NCI-H748 (cell line): ENCODE data around the gene STAC.
"Not testable (repeated sequence)": the region's sequence is repeated elsewhere in the genome, so short reads cannot be mapped to it uniquely, and the experiment has no call there.

Experiments
- DNase-seq: peaks from one replicate; lab custom pipeline; 2025; ENCODE audit not compliant: unreplicated experiment; lab: John Stamatoyannopoulos, UW

STAC gene

GRCh38 chr3:36411587-36411986 is 31.3 kb downstream of the STAC start:
- DNase-seq = no peak

GRCh38 chr3:36416599-36416998 is 36.3 kb downstream of the STAC start:
- no peak for DNase-seq

GRCh38 chr3:36417237-36417636 is 36.9 kb downstream of the STAC start:
- DNase-seq = no peak

- no peak for DNase-seq
Measured at GRCh38 chr3:36418296-36418695, 38.0 kb downstream of the STAC start.

GRCh38 chr3:36428445-36428844 is 48.1 kb downstream of the STAC start:
- no peak for DNase-seq

GRCh38 chr3:36429986-36430485 is 49.7 kb downstream of the STAC start:
- DNase-seq = no peak

- no peak for DNase-seq
Measured at GRCh38 chr3:36433511-36433910, 53.2 kb downstream of the STAC start.

GRCh38 chr3:36434687-36435426 is 54.6 kb downstream of the STAC start:
- DNase-seq = no peak

- no peak for DNase-seq
Measured at GRCh38 chr3:36443028-36443686, 62.9 kb downstream of the STAC start.

GRCh38 chr3:36444909-36445308 is 64.6 kb downstream of the STAC start:
- no peak for DNase-seq

- no peak for DNase-seq
Measured at GRCh38 chr3:36446276-36446675, 66.0 kb downstream of the STAC start.

- no peak for DNase-seq
Measured at GRCh38 chr3:36447061-36447460, 66.8 kb downstream of the STAC start.

- DNase-seq = no peak
Measured at GRCh38 chr3:36451816-36452215, 71.5 kb downstream of the STAC start.

GRCh38 chr3:36453213-36453612 is 72.9 kb downstream of the STAC start:
- DNase-seq = not testable (repeated sequence)

- not testable (repeated sequence) for DNase-seq
Measured at GRCh38 chr3:36453896-36454295, 73.6 kb downstream of the STAC start.

- no peak for DNase-seq
Measured at GRCh38 chr3:36455406-36455805, 75.1 kb downstream of the STAC start.

GRCh38 chr3:36456784-36457183 is 76.5 kb downstream of the STAC start:
- DNase-seq = no peak

GRCh38 chr3:36457667-36458066 is 77.4 kb downstream of the STAC start:
- DNase-seq = no peak

- DNase-seq = no peak
Measured at GRCh38 chr3:36459177-36459576, 78.9 kb downstream of the STAC start.

GRCh38 chr3:36461597-36461996 is 81.3 kb downstream of the STAC start:
- no peak for DNase-seq

- DNase-seq = not testable (repeated sequence)
Measured at GRCh38 chr3:36472045-36472444, 91.7 kb downstream of the STAC start.

- DNase-seq = no peak
Measured at GRCh38 chr3:36475558-36475957, 95.3 kb downstream of the STAC start.
